PC-9 (cell line): ENCODE measurements around the gene PA2G4. TPM values are rescaled to one million over a fixed set of nuclear protein-coding genes. Genes with fewer than 3 reads are reported as not detected.

Source experiments
- BruUV-seq: library from RNA; stranded (reverse); fragments of 400-500 nt; replicated peaks from 2 replicates; lab custom pipeline; 2021; lab: Mats Ljungman, UMichigan
- CTCF ChIA-PET: fragments of 300-600 bp; sonication (Branson Sonifier 250); formaldehyde crosslinking; loops from one replicate; lab custom pipeline; 2022; ENCODE audit warnings: antibody characterized with exemption; lab: Charles Lee
- POLR2A ChIA-PET: fragments of 300-600 bp; sonication (Branson Sonifier 250); formaldehyde crosslinking; loops from one replicate; lab custom pipeline; 2022; ENCODE audit warnings: antibody characterized with exemption; ENCODE audit not compliant: unreplicated experiment; lab: Charles Lee
- DNase-seq, 2 experiments: peaks; one replicate each; pipeline versions ENCODE4 v3.0.0 to v3.0.0-alpha.2; 2015 to 2022; ENCODE audit warnings: mixed read lengths in 1 of 2
- H2AFZ ChIP-seq: fragments of 200-600 bp; sonication (generic); 2 replicates; pipeline ENCODE4 v1.8.1; 2017; ENCODE audit warnings: antibody characterized with exemption
- H3F3A ChIP-seq: fragments of 200-600 bp; sonication (generic); 2 replicates; pipeline ENCODE4 v1.8.1; 2017; ENCODE audit warnings: antibody characterized with exemption, mild to moderate bottlenecking, low read depth; ENCODE audit not compliant: insufficient read depth
- H3K27ac ChIP-seq: fragments of 200-600 bp; sonication (generic); 2 replicates; pipeline ENCODE4 v1.6.1; 2016; ENCODE audit warnings: mixed run types
- H3K27me3 ChIP-seq: fragments of 200-600 bp; sonication (generic); 2 replicates; pipeline ENCODE4 v1.6.1; 2016; ENCODE audit warnings: low read depth, mixed run types; ENCODE audit not compliant: insufficient read depth
- H3K36me3 ChIP-seq: fragments of 200-600 bp; sonication (generic); 2 replicates; pipeline ENCODE4 v1.6.1; 2016; ENCODE audit warnings: low read depth, mixed run types
- H3K4me1 ChIP-seq: fragments of 200-600 bp; sonication (generic); replicated peaks from 2 replicates; pipeline ENCODE4 v1.6.1; 2016; ENCODE audit warnings: mixed run types; ENCODE audit not compliant: insufficient read depth
- H3K4me2 ChIP-seq: fragments of 200-600 bp; sonication (generic); 2 replicates; pipeline ENCODE4 v1.6.1; 2017; ENCODE audit warnings: mixed run types
- H3K4me3 ChIP-seq: fragments of 200-600 bp; sonication (generic); 2 replicates; pipeline ENCODE4 v1.6.1; 2016; ENCODE audit warnings: mixed run types
- H3K79me2 ChIP-seq: fragments of 200-600 bp; sonication (generic); 2 replicates; pipeline ENCODE4 v1.6.1; 2017; ENCODE audit warnings: low read depth, mixed run types
- H3K9me2 ChIP-seq: fragments of 200-600 bp; sonication (generic); 2 replicates; pipeline ENCODE4 v1.8.1; 2017; ENCODE audit warnings: mild to moderate bottlenecking; ENCODE audit not compliant: insufficient read depth
- H3K9me3 ChIP-seq: fragments of 200-600 bp; sonication (generic); 2 replicates; pipeline ENCODE4 v1.8.1; 2016; ENCODE audit warnings: low read depth; ENCODE audit not compliant: insufficient read depth
- H4K20me1 ChIP-seq: fragments of 200-600 bp; sonication (generic); 2 replicates; pipeline ENCODE4 v1.8.1; 2017; ENCODE audit not compliant: insufficient read depth
- EZH2 ChIP-seq: fragments of 200-600 bp; sonication (generic); IDR thresholded peaks from 2 replicates; pipeline ENCODE4 v1.8.0; 2017; ENCODE audit warnings: antibody characterized with exemption, low read depth
- intact Hi-C: fragments of 100-400 bp; cut with micrococcal nuclease; formaldehyde crosslinking; loops from one replicate; pipeline ENCODE4 v1.10.0; 2022; ENCODE audit not compliant: unreplicated experiment
- total RNA-seq: library from RNA; stranded (reverse); gene quantifications from 2 replicates; pipeline ENCODE4 v1.2.3, GENCODE V29; 2021
- TF ChIP-seq, protein P1 (sequence below): fragments of 200-600 bp; sonication (generic); conservative IDR thresholded peaks from 2 replicates; pipeline ENCODE4 v1.6.1; 2017; ENCODE audit warnings: mixed run types, antibody characterized with exemption, mild to moderate bottlenecking, moderate library complexity

Gene PA2G4
- total RNA-seq, 1 experiment from 2014 or later: 159 TPM

GRCh38 chr12:56129206-56129941 lies 25.0 kb downstream of the PA2G4 start:
- TF ChIP-seq EZH2: no peak
- TF ChIP-seq, protein P1, sequence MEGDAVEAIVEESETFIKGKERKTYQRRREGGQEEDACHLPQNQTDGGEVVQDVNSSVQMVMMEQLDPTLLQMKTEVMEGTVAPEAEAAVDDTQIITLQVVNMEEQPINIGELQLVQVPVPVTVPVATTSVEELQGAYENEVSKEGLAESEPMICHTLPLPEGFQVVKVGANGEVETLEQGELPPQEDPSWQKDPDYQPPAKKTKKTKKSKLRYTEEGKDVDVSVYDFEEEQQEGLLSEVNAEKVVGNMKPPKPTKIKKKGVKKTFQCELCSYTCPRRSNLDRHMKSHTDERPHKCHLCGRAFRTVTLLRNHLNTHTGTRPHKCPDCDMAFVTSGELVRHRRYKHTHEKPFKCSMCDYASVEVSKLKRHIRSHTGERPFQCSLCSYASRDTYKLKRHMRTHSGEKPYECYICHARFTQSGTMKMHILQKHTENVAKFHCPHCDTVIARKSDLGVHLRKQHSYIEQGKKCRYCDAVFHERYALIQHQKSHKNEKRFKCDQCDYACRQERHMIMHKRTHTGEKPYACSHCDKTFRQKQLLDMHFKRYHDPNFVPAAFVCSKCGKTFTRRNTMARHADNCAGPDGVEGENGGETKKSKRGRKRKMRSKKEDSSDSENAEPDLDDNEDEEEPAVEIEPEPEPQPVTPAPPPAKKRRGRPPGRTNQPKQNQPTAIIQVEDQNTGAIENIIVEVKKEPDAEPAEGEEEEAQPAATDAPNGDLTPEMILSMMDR: no peak
- Histone ChIP-seq H3F3A (peaks cover 22% of the 10 kb centered on the region), H2AFZ (peak overlapping the region; percentile 88), H3K9me3 (no peaks in the 10 kb centered on the region), H3K79me2 (peaks cover 6% of the 10 kb centered on the region; the same call in 1 of the 2 replicates), H4K20me1 (no peaks in the 10 kb centered on the region), H3K27ac (no peak overlapping the region), H3K4me3 (peak overlapping the region; percentile 77), H3K4me2 (peak overlapping the region; percentile 100), H3K4me1 (peaks cover 31% of the 10 kb centered on the region), H3K36me3 (peaks cover 8% of the 10 kb centered on the region; the same call in 1 of the 2 replicates), H3K27me3 (no peaks in the 10 kb centered on the region), H3K9me2 (no peaks in the 10 kb centered on the region)
- intact Hi-C loops: loop anchor here (2.0 kb wide), 1 partner anchor 507 kb away; no protein-coding TSS in a partner anchor
- ChIA-PET CTCF (no interaction called here), POLR2A (interaction anchor here (0.5 to 0.7 kb wide), 3 partner anchors 60 to 118 kb away, joined by 3 to 15 read pairs (median 3); partner anchors contain the start of genes RNF41 and SMARCC2)
- BruUV-seq: no TSS peak
- DNase-seq: peak; percentile 31 to 51

DNA sequence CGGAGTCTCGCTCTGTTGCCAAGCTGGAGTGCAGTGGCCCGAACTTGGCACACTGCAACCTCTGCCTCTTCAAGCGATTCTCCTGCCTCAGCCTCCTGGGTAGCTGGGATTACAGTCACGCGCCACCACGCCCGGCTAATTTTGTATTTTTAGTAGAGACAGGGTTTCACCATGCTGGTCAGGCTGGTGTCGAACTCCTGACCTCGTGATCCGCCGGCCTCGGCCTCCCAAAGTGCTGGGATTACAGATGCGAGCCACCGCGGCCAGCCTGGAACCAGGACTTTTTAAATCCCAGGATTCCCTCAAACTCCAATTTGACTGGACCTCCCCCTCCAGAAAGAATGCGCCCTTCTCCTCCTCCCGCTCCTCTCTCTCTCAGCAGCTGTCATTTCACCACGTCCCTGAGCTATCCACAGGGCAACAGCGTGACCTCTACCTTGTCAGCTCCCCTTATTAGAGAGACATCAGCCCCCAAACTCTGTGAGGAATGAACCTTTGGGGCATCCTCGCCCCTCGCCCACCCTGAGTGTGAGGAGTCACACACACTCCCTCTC lies 25.7 kb downstream of the PA2G4 start:
- H3K36me3 ChIP-seq: peaks cover 11% of the 10 kb centered on the region; the same call in 1 of the 2 replicates
- TF ChIP-seq, protein P1: no peak
- TF ChIP-seq EZH2: no peak

DNA sequence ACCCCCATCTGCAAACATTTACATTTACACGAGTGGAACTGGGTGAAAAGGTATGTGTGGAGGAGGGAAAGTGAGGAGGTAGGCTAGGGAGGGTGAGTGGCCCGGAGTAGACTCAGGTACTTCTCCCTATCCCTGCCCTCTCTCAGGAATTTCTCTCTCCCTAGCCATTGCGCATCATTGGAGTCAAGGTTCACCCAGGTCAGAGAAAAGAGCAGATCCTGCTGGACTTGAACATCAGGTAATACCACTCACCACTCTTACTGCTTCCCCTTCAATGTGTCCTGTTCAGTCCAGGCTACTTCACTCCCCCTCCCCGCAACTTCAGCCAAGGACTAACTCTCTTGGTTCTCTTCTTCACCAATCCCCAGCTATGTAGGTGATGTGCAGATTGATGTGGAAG lies 26.5 kb downstream of the PA2G4 start:
- Histone ChIP-seq H3K4me2 (peak overlapping the region; percentile 27), H2AFZ (no peak overlapping the region), H4K20me1 (no peaks in the 10 kb centered on the region), H3K36me3 (peaks cover 11% of the 10 kb centered on the region; the same call in 1 of the 2 replicates), H3K79me2 (peaks cover 6% of the 10 kb centered on the region; the same call in 1 of the 2 replicates), H3K27me3 (no peaks in the 10 kb centered on the region), H3K9me3 (no peaks in the 10 kb centered on the region), H3K4me3 (no peak overlapping the region), H3K27ac (no peak overlapping the region), H3F3A (peaks cover 18% of the 10 kb centered on the region), H3K4me1 (peaks cover 31% of the 10 kb centered on the region), H3K9me2 (no peaks in the 10 kb centered on the region)
- CTCF ChIA-PET: no interaction called here
- POLR2A ChIA-PET: no interaction called here
- TF ChIP-seq EZH2: no peak
- TF ChIP-seq, protein P1: no peak
- DNase-seq: peak in 1 of 2 experiments; percentile 52
- intact Hi-C loops: no loop called here
- BruUV-seq: no TSS peak

More for the DNA sequence above, 25.7 kb downstream of the PA2G4 start:
- ChIA-PET POLR2A (interaction anchor here (0.5 to 0.7 kb wide), 3 partner anchors 59 to 117 kb away, joined by 3 to 15 read pairs (median 3); partner anchors contain the start of genes RNF41 and SMARCC2), CTCF (no interaction called here)
- H4K20me1 ChIP-seq: no peaks in the 10 kb centered on the region
- H2AFZ ChIP-seq: no peak overlapping the region
- no peak overlapping the region for H3K27ac ChIP-seq
- intact Hi-C loops: loop anchor here (2.0 kb wide), 1 partner anchor 507 kb away; no protein-coding TSS in a partner anchor
- peak in 1 of 2 experiments; percentile 9 for DNase-seq
- H3K4me1 ChIP-seq: peaks cover 31% of the 10 kb centered on the region
- H3K9me3 ChIP-seq: no peaks in the 10 kb centered on the region
- peaks cover 22% of the 10 kb centered on the region for H3F3A ChIP-seq
- no TSS peak for BruUV-seq
- H3K27me3 ChIP-seq: no peaks in the 10 kb centered on the region
- H3K79me2 ChIP-seq: peaks cover 6% of the 10 kb centered on the region; the same call in 1 of the 2 replicates
- no peaks in the 10 kb centered on the region for H3K9me2 ChIP-seq
- H3K4me2 ChIP-seq: peak overlapping the region; percentile 100
- H3K4me3 ChIP-seq: no peak overlapping the region
